IPS-11a (cell line): ENCODE results near the gene CA4.

ENCODE experiments used
- H3K4me3 ChIP-seq: one replicate; pipeline ENCODE4 v1.5.1; 2013; ENCODE audit warnings: low read depth, low read length, control low read depth

CA4 gene

DNA sequence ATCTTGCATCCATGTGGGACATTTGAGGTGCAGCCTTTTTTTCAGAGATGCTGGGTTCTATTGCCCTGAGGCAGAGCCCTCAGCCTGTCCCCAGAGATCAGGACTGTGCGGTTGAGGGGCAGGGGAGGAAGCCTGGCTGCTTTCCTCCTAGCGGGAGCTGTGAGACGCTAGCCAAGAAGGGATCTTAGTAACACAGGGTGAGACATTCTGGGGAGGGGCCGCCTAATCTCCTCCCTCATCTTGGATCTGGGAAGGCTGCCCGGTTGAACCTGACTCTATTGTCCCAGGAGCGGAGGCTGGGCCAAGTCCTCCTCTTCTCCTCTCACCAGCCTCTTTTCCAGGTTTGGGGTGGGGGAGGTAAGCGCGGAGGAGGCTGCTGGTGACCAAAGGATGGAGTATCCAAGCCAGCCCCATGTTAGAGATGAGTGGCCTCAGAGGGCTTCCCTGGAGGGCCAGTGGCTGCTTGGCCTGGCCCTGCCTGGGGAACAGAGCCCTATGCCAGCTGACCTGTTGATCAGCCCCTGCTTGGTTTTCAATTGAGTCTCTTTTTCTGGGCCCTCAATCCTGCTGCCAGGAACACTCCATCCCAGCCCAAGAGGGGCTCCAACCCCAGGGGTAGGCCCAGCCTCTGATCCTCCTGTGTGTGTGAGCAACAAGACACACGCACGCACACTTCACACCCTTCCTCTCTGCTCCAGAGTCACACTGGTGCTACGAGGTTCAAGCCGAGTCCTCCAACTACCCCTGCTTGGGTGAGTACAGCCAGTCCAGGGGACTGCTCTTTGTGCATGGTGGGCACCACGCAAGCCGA lies 5.0 kb downstream of the CA4 start:
- H3K4me3 ChIP-seq: no peak overlapping the region

GRCh38 chr17:60155427-60155814 lies 5.6 kb downstream of the CA4 start:
- no peak overlapping the region for H3K4me3 ChIP-seq

GRCh38 chr17:60155815-60156214 lies 6.0 kb downstream of the CA4 start:
- H3K4me3 ChIP-seq: no peak overlapping the region

DNA sequence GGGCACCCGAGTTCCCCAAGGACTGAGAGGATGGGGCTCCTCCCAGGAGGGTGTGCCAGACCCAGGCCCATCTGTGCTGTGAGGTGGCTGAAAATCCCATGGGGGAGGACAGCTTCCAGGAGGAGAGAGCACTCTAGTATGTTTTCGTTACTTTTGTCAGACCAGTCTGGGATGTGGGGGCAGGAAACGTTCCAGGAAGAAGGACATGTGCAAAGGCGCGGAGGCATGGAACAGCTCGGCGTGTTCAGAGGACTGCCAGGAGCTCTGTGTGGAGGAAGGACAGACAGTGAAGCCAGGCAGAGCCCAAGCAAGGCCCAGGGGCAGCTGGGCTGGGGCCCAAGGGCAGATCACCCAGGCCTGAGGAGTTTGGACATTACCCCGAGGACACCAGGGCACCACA lies 7.0 kb downstream of the CA4 start:
- H3K4me3 ChIP-seq: no peak overlapping the region

- no peak overlapping the region for H3K4me3 ChIP-seq
These were observed 7.8 kb downstream of the CA4 start for GRCh38 chr17:60157487-60158040.

DNA sequence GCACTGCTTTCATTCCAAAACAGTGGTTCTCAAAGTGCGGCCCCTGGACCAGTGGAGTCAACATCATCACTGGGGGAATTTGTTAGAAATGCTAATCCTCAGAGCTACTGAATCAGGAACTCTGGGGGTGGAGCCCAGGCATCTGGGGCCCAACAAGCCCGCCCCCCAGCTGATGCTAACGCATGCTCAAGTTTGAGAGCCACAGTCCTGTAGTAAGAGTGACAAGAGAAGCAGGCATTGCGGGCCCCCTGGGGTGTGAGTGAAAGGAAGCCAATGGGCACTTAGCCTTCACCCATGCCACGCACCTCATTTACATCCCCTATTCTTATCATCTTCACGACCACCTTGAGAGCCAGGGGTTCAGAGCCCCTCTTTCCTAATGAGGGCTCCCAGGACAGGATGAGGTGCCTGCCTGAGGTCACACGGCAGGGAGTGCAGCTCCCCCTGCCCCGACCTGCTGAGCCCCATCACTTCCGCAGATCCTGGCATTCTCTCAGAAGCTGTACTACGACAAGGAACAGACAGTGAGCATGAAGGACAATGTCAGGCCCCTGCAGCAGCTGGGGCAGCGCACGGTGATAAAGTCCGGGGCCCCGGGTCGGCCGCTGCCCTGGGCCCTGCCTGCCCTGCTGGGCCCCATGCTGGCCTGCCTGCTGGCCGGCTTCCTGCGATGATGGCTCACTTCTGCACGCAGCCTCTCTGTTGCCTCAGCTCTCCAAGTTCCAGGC lies 9.1 kb downstream of the CA4 start:
- H3K4me3 ChIP-seq: no peak overlapping the region

DNA sequence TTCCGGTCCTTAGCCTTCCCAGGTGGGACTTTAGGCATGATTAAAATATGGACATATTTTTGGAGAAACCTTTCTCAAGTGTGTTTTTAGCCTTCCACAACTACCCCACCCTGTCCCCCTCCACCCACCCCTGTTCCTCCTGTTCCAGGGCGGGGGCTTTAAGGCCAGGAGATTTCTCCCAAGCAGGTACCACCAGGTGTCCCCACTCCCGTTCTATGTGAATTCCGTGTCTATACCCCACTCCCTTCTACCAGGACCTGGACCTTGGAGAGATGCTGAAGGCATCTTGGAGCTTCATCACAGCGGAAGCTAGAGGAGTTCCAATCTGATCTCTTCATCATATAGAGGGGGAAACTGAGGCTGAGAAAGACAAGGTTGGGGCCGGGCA lies 9.7 kb downstream of the CA4 start:
- H3K4me3 ChIP-seq: no peak overlapping the region

DNA sequence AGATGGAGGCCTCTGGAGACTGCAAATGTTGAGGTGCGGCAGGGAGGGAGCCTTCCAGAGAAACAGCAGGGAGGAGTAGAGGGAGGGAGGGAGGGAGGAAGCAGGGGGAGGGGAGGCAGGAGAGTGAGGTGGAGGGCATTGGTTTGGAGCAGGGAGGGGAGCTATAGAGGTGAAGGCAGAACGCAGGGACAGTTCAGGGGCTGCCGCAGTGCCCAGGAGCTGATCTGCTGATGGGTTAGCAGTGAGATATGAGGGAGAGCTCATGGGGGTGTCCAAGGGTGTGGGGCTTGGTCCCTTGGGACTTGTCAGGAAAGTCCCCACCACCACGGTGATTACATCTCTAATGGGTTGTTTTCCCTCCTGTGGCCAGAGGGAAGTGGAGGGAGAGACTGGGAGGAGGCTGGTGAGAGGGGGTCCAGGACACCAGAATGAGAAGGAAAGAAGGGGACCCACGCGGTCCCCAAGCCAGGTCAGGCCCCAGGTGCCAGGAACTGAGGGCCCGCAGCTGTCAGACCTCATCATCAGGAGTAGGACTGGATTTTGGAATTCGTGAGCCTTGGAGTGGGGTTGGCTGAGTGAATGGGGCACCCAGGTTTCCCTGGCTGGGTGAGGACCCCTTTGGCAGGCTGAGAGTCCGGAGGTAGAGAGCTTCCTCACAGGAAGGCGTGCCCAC lies 11.2 kb downstream of the CA4 start:
- no peak overlapping the region for H3K4me3 ChIP-seq

GRCh38 chr17:60161598-60162330 lies 12.0 kb downstream of the CA4 start:
- no peak overlapping the region for H3K4me3 ChIP-seq

GRCh38 chr17:60163108-60163784 lies 13.5 kb downstream of the CA4 start:
- no peak overlapping the region for H3K4me3 ChIP-seq

GRCh38 chr17:60164164-60164563 lies 14.4 kb downstream of the CA4 start:
- H3K4me3 ChIP-seq: no peak overlapping the region

- H3K4me3 ChIP-seq: no peak overlapping the region
These were observed 14.9 kb downstream of the CA4 start for GRCh38 chr17:60164697-60165096.

DNA sequence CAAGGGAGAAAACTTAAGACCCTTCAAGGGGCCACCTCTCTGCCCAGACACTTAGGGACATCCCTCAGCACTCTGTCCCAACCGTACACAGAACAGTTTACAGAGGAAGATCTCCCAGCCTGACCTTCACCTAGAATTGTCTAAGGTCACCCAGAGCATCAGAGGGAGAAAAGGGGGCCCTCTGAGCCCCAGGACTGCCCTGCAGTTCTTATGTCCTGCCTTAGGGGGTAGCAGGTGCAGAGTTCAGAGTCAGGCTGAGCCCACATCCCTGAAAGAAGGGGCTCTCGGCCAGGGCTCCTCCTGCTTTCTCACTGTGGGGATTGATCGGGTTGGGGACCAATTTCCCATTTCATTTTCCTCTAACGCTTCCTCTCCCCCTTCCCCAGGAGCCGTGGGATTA lies 15.4 kb downstream of the CA4 start:
- H3K4me3 ChIP-seq: no peak overlapping the region

GRCh38 chr17:60165971-60166370 lies 16.2 kb downstream of the CA4 start:
- H3K4me3 ChIP-seq: no peak overlapping the region

GRCh38 chr17:60167065-60167741 lies 17.4 kb downstream of the CA4 start:
- H3K4me3 ChIP-seq: no peak overlapping the region

DNA sequence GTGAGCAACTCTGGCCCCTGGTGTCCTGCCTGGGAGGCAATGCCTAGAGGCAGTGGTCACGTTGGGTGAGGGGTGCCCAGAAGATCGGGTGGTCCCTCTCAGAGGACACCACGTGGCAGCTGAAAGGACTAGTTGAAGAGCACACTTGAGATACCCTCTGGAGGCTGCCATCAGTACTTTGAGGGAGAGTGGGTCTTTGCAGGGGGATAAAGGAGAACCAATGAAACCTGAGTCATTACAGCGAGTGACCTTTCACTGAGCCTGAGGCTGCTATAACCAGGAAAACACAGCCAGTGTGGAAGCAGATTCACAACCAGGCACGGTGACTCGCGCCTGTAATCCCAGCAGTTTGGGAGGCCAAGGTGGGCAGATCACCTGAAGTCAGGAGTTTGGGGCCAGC lies 18.9 kb downstream of the CA4 start:
- H3K4me3 ChIP-seq: no peak overlapping the region

- no peak overlapping the region for H3K4me3 ChIP-seq
These were observed 20.4 kb downstream of the CA4 start for GRCh38 chr17:60169921-60170817.

GRCh38 chr17:60170835-60171752 lies 21.3 kb downstream of the CA4 start:
- H3K4me3 ChIP-seq: no peak overlapping the region
